ENCODE data around the gene EML1. TPM values are rescaled to one million over a fixed set of nuclear protein-coding genes. Genes with fewer than 3 reads are reported as not detected.
A peak's percentile ranks its signal among the peaks of the same experiment; 100 is the strongest.

The EML1 gene
- total RNA-seq, 2 experiments from 2014 or later = not detected

DNA sequence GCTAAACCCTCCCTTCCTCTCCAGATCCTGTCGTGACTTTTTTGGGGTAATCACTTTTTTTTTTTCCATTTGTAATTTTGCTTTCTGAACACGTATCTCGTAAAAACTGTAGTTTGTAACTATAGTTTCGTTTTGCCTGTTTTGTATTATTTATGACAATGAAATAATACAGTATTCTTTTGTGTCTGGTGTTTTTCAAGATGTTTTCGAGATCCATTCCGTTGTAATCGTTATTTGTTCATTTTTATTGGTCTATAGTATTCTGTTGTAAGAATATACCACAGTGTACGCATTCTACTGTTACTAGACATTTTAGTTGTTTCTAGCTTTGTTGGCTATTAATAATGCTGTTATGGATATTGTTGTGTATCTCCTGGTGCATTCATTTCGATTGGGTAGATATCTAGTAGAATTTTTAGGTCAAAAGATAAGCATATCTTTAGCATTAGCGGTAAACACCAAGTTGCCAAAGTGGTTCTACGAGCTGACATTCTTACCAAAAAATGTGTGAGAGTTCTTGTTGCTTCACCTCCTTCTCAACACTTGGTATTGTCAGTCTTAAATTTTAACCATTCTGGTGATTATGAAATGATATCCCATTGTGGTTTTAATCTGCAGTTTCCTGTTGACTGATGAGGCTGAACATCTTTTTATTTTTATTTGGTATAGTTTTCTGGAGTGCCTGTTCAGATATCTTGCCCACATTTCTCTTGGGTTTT lies 179.7 kb downstream of the EML1 start:
- DNase-seq (ENCODE audit: low spot score) = no peak
- BruUV-seq (replicated peaks) = TSS peak; percentile 63
- Histone ChIP-seq H3K27ac (ENCODE audit: low read depth, low read length, poor library complexity, severe bottlenecking) (no peak overlapping the region), H2AFZ (ENCODE audit: low read length) (peak overlapping the region; percentile 60; the same call in 1 of the 2 replicates), H3K4me3 (ENCODE audit: low read depth, low read length, poor library complexity, severe bottlenecking) (peak overlapping the region; percentile 76), H3K36me3 (ENCODE audit: insufficient read depth, low read length) (no peaks in the 10 kb centered on the region), H3K4me2 (ENCODE audit: low read length) (peak overlapping the region; percentile 90), H3K79me2 (ENCODE audit: insufficient read depth, low read depth, low read length) (no peaks in the 10 kb centered on the region), H3K9me2 (ENCODE audit: insufficient read depth, low read length) (no peaks in the 10 kb centered on the region), H3K9me3 (ENCODE audit: low read length) (no peaks in the 10 kb centered on the region), H4K20me1 (ENCODE audit: insufficient read depth, low read length) (no peaks in the 10 kb centered on the region; the same call in 1 of the 2 replicates), H3K4me1 (ENCODE audit: insufficient read depth, low read length, poor library complexity, severe bottlenecking) (peaks cover 15% of the 10 kb centered on the region)
- TF ChIP-seq, protein P1, sequence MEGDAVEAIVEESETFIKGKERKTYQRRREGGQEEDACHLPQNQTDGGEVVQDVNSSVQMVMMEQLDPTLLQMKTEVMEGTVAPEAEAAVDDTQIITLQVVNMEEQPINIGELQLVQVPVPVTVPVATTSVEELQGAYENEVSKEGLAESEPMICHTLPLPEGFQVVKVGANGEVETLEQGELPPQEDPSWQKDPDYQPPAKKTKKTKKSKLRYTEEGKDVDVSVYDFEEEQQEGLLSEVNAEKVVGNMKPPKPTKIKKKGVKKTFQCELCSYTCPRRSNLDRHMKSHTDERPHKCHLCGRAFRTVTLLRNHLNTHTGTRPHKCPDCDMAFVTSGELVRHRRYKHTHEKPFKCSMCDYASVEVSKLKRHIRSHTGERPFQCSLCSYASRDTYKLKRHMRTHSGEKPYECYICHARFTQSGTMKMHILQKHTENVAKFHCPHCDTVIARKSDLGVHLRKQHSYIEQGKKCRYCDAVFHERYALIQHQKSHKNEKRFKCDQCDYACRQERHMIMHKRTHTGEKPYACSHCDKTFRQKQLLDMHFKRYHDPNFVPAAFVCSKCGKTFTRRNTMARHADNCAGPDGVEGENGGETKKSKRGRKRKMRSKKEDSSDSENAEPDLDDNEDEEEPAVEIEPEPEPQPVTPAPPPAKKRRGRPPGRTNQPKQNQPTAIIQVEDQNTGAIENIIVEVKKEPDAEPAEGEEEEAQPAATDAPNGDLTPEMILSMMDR (conservative IDR thresholded peaks at IDR 0.05; ENCODE audit: low read length) = no peak
- no peak for TF ChIP-seq EZH2phosphoT487 (IDR thresholded peaks at IDR 0.05; ENCODE audit: borderline replicate concordance, low read depth, low read length)
- intact Hi-C loops (cut with micrococcal nuclease; ENCODE audit: unreplicated experiment) = loop anchor here (10.0 kb wide), 1 partner anchor 402 kb away; the partner anchor contains the start of gene WDR25
- POLR2A ChIA-PET = interaction anchor here (1.1 kb wide), 1 partner anchor 9 kb away, joined by 3 read pairs; no protein-coding TSS in a partner anchor
- CTCF ChIA-PET (ENCODE audit: unreplicated experiment) = no interaction called here

DNA sequence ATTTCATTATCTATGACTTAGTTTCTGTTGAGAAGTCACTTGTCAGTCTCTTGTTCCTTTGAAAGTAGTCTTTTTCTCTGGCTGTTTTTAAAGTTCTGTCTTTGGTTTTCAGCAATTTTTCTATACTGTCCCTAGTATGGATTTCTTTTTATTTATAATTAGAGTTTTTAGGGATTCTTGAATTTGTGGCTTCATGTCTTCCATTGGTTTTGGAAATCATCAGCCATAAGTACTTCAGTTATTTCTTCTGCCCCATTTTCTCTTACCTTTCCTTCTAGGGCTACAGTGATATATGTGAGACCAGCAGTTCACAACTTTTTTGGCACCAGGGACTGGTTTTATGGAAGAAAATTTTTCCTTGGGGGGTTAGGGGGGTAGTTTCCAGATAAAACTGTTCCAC lies 182.0 kb downstream of the EML1 start:
- POLR2A ChIA-PET = no interaction called here

More for the DNA sequence above, 182.0 kb downstream of the EML1 start:
- Histone ChIP-seq H3K27ac (ENCODE audit: low read depth, low read length, poor library complexity, severe bottlenecking) (no peak overlapping the region), H3K9me2 (ENCODE audit: insufficient read depth, low read length) (no peaks in the 10 kb centered on the region), H4K20me1 (ENCODE audit: insufficient read depth, low read length) (no peaks in the 10 kb centered on the region; the same call in 1 of the 2 replicates), H3K9me3 (ENCODE audit: low read length) (no peaks in the 10 kb centered on the region), H2AFZ (ENCODE audit: low read length) (no peak overlapping the region), H3K79me2 (ENCODE audit: insufficient read depth, low read depth, low read length) (no peaks in the 10 kb centered on the region), H3K4me1 (ENCODE audit: insufficient read depth, low read length, poor library complexity, severe bottlenecking) (peaks cover 15% of the 10 kb centered on the region), H3K4me2 (ENCODE audit: low read length) (no peak overlapping the region), H3K36me3 (ENCODE audit: insufficient read depth, low read length) (no peaks in the 10 kb centered on the region), H3K4me3 (ENCODE audit: low read depth, low read length, poor library complexity, severe bottlenecking) (no peak overlapping the region)
- CTCF ChIA-PET (ENCODE audit: unreplicated experiment) = no interaction called here
- intact Hi-C loops (cut with micrococcal nuclease; ENCODE audit: unreplicated experiment) = loop anchor here (10.0 kb wide), 1 partner anchor 400 kb away; the partner anchor contains the start of gene WDR25
- BruUV-seq (replicated peaks) = no TSS peak
- DNase-seq (ENCODE audit: low spot score) = no peak
- no peak for TF ChIP-seq EZH2phosphoT487 (IDR thresholded peaks at IDR 0.05; ENCODE audit: borderline replicate concordance, low read depth, low read length)
- TF ChIP-seq, protein P1 (conservative IDR thresholded peaks at IDR 0.05; ENCODE audit: low read length) = no peak
